Pulmonary artery endothelial cell (primary cell): Measurements from ENCODE around the gene MST1. TPM values are rescaled to one million over a fixed set of nuclear protein-coding genes. Genes with fewer than 3 reads are reported as not detected.

Experiments
- DNase-seq: peaks from one replicate; pipeline ENCODE4 v3.0.0-alpha.2; 2011; ENCODE audit warnings: low read depth, low spot score
- total RNA-seq: library from RNA; depleted of rRNA; stranded (reverse); fragments of >200 nt; gene quantifications from 2 replicates; pipeline ENCODE4 v1.2.3, GENCODE V29; 2014

The MST1 gene
- total RNA-seq, 1 donor from 2014 or later = 2.8 TPM

- no peak for DNase-seq
Observed at GRCh38 chr3:49718858-49719213, 29.6 kb upstream of the MST1 start.

GRCh38 chr3:49717959-49718857, 28.9 kb upstream of the MST1 start:
- DNase-seq = no peak

- DNase-seq = no peak
Observed at GRCh38 chr3:49717211-49717958, 28.1 kb upstream of the MST1 start.

GRCh38 chr3:49716691-49717210, 27.5 kb upstream of the MST1 start:
- DNase-seq = no peak

- no peak for DNase-seq
Observed at GRCh38 chr3:49716169-49716568, 26.9 kb upstream of the MST1 start.

- DNase-seq = no peak
Observed at GRCh38 chr3:49715611-49716121, 26.4 kb upstream of the MST1 start.

GRCh38 chr3:49714728-49715550, 25.7 kb upstream of the MST1 start:
- DNase-seq = no peak

GRCh38 chr3:49713336-49714105, 24.2 kb upstream of the MST1 start:
- DNase-seq = no peak

- DNase-seq = no peak
Observed at GRCh38 chr3:49712631-49713317, 23.5 kb upstream of the MST1 start.

GRCh38 chr3:49712166-49712565, 22.9 kb upstream of the MST1 start:
- DNase-seq = no peak

- no peak for DNase-seq
Observed at GRCh38 chr3:49711489-49711888, 22.2 kb upstream of the MST1 start.

- no peak for DNase-seq
Observed at GRCh38 chr3:49709852-49710251, 20.6 kb upstream of the MST1 start.

GRCh38 chr3:49707113-49707480, 17.8 kb upstream of the MST1 start:
- no peak for DNase-seq

GRCh38 chr3:49706456-49707112, 17.3 kb upstream of the MST1 start:
- DNase-seq = no peak

GRCh38 chr3:49705390-49705960, 16.2 kb upstream of the MST1 start:
- no peak for DNase-seq

GRCh38 chr3:49704629-49705028, 15.4 kb upstream of the MST1 start:
- DNase-seq = no peak

- no peak for DNase-seq
Observed at GRCh38 chr3:49703956-49704355, 14.7 kb upstream of the MST1 start.

GRCh38 chr3:49703443-49703927, 14.2 kb upstream of the MST1 start:
- DNase-seq = no peak

GRCh38 chr3:49702672-49703071, 13.4 kb upstream of the MST1 start:
- no peak for DNase-seq
